Cerebellar nuclear complex (tissue), 1 donor: ENCODE data around the gene YPEL1.
"Not testable (repeated sequence)": the region's sequence is repeated elsewhere in the genome, so short reads cannot be mapped to it uniquely, and the experiment has no call there.

Experiments
- DNase-seq, 2 experiments: peaks; one replicate each; lab custom pipeline; 2025; lab: John Stamatoyannopoulos, UW

YPEL1 gene

GRCh38 chr22:21753374-21754111 is 17.9 kb upstream of the YPEL1 start:
- no peak for DNase-seq

DNA sequence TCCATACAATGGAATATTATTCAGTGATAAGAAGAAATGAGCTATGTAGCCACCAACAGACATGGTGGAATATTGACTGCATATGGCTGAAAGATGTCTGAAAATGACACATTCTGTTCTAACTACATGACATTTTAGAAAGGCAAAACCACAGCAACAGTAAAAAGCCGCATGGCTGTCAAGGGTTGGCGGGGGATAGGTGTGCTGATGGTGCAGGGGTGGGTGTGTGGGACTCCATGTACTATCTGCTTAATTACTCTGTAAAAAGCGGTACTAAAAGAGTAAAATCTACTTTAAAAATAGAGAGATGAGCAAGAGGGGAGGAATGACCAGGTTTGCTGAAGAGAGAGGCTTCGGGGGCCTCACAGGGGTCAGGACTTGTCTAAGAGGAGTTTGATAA is 16.7 kb upstream of the YPEL1 start:
- no peak for DNase-seq

GRCh38 chr22:21745948-21746347 is 10.4 kb upstream of the YPEL1 start:
- no peak for DNase-seq

DNA sequence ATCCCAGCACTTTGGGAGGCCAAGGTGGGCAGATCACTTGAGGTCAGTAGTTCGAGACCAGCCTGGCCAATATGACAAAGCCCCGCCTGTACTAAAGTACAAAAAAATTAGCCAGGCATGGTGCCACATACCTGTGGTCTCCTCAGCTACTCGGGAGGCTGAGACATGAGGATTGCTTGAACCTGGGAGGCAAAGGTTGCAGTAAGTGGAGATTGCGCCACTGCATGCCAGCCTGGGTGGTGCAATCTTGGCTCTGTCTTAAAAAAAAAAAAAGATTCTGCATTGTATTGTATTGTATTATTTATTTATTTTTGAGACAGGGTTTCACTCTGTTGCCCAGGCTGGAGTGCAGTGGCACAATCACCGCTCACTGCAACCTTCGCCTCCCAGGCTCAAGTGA is 9.3 kb upstream of the YPEL1 start:
- not testable (repeated sequence) for DNase-seq

DNA sequence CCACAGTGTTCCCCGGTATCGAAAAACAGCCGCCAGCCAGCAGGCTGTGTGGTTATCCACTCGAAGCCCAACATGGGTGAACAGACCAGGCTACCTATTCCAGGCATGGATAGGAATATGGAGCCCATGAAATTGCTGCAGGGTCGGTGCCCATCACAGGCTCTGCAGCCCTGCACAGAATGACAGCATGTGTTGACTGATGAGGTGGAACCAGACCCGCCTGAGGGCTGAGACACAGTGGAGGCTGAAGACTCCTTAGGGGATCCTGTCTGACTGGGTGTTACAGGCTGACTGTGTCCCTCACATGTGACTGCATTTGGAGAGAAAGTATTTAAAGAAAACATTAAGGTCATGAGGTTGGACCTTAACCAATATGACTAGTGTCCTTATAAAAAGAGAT is 6.2 kb upstream of the YPEL1 start:
- DNase-seq: no peak

DNA sequence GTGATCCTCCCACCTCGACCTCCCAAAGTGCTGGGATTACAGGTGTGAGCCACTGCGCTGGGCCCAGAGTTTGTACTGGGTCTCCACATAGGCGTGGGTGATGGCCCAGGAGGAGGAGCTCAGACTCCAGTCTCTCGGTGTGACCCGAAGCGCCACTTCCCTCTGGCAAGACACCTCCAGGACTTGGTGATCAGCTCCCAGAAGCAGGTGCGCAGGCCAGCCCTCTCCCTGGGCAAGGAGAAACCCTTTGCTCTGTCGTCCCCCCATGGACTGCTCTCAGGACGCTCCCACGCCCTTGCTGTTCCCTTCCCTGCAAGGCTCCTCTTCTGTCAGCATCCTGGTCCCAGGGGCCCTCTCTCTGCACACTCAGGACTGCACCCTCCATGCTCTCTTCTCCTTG is 5.5 kb upstream of the YPEL1 start:
- DNase-seq: no peak

- no peak for DNase-seq
Measured at GRCh38 chr22:21739828-21740377, 4.3 kb upstream of the YPEL1 start.

DNA sequence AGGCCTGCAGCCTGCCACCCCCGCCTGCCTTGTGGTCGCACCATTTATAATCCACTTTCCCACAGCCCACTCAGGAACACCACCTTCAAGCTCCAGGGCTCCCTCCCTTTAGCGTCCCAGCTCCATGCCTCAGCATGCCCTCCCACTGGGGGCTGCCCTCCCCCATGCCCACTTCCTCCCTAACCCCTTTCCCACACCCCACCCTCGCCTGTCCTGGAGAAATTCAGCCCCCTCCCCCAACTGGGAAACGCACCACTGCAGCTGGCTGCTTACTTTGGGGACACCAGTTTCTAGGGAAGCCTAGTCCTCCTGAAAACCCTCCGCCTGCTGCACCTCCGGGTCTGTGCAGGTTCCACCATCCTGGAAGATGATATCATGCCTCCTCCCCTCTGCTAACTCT is 3.4 kb upstream of the YPEL1 start:
- no peak for DNase-seq

DNA sequence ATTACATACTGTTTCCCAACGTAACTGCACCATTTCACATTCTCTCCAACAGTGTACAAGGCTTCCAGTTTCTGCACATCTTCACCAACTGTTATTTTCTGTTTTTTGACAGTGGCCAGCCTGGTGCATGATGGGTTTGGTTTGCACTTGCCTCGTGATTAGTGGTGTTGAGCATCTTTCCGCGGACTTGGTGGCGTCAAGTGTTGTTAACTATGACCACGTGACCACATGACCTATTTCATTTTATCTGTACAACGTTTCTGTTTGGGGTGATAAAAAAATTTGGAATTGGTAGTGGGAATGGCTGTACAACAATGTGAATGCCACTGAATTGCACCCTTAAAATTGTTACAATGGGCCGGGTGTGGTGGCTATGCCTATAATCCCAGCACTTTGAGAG is 2.5 kb upstream of the YPEL1 start:
- DNase-seq: no peak

DNA sequence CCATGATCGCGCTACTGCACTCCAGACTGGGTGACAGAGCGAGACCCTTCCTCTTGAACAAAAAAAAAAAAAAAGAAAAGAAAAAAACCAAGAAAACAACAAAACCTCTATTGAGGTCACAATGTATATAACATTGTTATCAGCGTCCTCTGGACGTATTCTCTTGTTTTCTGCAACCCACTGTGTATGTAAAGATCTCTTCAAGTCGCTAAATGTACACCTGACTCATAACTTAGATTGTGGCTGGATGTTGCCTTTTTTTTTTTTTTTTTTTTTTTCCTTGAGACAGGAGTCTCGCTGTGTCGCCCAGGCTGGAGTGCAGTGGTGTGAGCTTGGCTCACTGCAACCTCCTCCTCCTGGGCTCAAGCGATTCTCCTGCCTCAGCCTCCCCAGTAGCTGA is 1.4 kb upstream of the YPEL1 start:
- DNase-seq: no peak

GRCh38 chr22:21736084-21736642 is 569 bp upstream of the YPEL1 start:
- no peak for DNase-seq

DNA sequence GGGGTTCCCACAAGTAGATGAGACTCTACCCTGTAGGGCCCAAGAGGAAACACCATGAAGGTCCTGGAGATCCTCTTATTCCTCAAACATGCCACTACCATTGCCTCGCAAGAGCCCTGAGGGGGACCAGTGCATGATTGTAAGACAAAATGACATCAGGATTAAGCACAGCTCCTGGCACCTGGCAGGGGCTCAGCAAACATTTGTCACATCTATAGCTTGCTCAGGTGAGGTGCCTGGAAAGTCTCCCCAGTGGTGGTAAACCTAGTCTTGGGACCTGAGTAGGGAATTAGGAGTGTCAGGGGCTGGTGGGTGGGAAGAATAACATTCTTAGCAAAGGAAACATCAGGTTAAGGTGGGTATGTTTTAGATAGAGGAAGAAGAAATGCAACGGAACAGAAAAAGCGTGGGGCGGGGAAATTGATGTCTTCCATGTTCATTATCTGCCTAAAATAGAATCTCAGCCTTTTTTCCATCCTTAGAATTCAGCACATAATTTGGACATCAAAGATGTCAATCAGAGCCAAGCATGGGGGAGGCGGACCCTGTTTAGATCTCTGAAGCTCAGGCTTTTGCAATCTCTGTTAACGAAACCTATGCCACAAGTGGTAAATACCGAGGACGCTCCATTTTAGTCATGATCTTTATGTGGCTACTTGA is 924 bp downstream of the YPEL1 start:
- no peak for DNase-seq

DNA sequence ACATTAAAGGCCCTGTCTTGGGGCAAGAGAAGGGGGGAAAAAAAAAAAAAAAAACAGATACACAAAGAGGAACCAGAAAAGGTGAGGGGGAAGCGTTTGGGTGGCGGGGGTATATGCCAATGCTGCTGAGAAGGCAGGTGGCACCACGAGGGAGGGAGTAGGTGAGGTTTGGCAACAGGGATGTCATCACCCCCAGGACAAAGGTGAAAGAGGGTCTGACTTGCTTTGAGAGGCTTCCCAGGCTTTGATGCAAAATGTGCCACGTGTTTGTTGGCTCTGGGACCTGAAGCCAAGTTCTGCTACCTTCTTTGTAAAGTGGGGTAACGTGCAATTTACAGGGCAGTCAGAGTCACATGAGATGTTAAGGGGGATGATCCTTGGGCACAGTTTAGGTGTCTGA is 4.1 kb downstream of the YPEL1 start:
- DNase-seq: no peak

DNA sequence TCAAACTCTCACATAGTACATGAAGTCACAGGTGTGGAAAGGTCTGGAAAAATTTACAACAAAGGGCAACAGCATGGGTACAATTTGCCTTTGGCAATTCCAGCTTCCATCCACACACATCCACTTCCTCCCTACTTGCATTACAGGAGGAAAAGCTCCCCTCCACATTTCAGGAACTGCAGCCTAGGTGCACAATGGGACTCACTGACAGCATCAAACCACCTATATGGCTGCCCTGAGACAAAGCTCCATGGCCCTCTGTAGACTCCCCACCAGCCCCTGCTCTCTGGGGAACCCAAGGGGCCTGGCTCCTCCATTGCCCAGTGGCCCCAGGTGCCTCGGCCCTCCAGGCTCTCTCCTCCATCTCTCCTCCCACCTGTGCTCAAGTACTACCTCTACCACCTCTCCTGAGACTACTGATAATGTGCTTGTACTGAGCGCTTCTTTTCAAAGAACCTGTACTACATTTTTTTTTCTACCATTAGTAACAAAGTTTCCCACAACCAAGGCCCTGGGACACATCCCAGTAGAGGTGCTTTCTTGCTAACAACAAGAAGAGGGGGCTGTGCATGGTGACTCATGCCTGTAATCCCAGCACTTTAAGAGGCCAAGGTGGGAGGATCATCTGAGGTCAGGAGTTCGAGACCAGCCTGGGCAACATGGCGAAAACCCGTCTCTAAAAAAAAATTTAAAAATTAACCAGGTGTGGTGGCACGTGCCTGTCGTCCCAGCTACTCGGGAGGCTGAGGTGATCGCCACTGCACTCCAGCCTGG is 4.9 kb downstream of the YPEL1 start:
- DNase-seq: no peak

GRCh38 chr22:21729184-21729583 is 6.4 kb downstream of the YPEL1 start:
- not testable (repeated sequence) for DNase-seq

- DNase-seq: no peak
Measured at GRCh38 chr22:21728270-21728669, 7.3 kb downstream of the YPEL1 start.

DNA sequence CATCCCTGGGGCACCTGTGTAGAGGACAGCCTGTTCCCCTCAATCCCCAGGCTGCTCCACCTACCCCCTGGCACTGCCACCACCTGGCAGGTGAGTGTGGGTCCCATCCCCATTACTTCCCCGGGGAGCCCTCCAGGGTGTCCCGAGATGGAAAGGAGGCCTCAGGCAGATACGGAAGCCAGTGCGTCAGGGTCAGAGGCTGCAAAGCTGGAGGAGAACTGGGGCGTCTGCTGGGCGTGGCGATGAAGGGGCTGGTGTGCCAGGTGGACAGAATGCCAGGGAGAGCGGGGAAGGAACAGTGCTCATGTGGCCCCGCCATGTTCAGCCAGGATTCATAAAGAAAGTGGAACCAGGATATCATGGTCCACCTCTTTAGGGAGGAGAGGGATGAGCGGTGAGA is 7.8 kb downstream of the YPEL1 start:
- DNase-seq: no peak

DNA sequence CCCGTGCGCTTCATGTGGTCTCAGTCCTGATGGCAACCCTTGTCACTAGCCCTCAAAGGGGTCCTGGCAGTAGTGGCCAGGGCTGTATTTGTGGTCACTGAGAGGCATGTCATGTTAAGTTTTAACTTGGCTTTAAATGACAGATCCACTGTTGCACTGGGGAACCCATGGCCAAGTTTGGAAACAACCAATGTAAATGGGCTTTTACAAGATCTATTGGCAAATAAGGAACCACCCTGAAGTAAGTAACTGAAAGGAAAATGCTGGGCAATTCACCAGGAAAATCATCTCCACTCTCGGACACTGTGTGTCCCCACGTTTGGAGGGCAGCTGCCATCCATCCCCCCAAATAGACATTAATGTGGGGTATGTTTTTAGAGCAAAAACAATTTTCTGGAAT is 8.4 kb downstream of the YPEL1 start:
- DNase-seq: no peak

- no peak for DNase-seq
Measured at GRCh38 chr22:21726650-21727049, 8.9 kb downstream of the YPEL1 start.

DNA sequence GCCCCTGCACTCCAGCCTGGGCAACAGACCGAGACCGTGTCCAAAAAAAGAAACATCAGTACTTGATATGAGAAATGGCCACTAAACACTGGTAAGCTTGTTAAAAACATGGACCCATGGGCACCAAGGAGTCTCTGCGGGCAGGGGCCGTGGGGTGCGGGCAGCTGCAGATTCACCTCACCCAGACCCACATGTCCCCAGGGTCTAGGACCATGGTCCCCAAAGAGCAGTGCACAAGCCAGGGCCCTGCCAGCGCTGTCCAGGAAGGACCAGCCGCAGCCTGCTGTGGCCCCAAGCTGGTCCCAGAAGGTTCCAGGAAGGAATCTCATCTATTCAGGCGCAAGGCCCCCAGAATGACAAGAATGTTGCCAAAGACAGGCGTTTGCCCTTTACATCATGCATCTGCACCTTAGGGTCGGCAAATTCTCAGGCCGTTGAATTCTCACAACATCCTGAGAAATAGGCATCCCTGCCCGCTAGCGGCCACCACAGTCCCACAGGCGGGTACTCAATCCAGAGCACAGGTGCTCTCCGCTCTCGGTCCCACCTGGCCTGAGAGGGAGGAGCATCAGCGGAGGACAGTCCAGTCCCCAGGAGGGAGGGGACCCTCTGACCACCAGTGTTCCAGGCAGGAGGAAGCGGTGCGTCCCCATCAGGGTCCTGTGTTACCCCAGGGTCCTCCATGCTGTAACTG is 9.5 kb downstream of the YPEL1 start:
- DNase-seq: no peak

GRCh38 chr22:21724496-21724895 is 11.1 kb downstream of the YPEL1 start:
- not testable (repeated sequence) for DNase-seq
